ENCODE results near the gene SYT15B.
"Not testable (repeated sequence)": the region's sequence is repeated elsewhere in the genome, so short reads cannot be mapped to it uniquely, and the experiment has no call there.

SYT15B gene

GRCh38 chr10:47763554-47764175 is at the start of gene SYT15B:
Gene SYT15B, minus strand, starts transcription at chr10:47763592. Its CDS starts 952 bp downstream, at chr10:47762640.
- DNase-seq: not testable (repeated sequence)

GRCh38 chr10:47779590-47779989 is 16.2 kb upstream of the SYT15B start:
- DNase-seq: not testable (repeated sequence)

GRCh38 chr10:47775361-47776231 is 12.2 kb upstream of the SYT15B start:
- DNase-seq: peak in 1 of 2 experiments; percentile 42

GRCh38 chr10:47770745-47771144 is 7.4 kb upstream of the SYT15B start:
- not testable (repeated sequence) for DNase-seq

GRCh38 chr10:47768578-47769115 is 5.3 kb upstream of the SYT15B start:
- not testable (repeated sequence) for DNase-seq

GRCh38 chr10:47768085-47768484 is 4.7 kb upstream of the SYT15B start:
- DNase-seq: not testable (repeated sequence)

GRCh38 chr10:47767236-47767635 is 3.8 kb upstream of the SYT15B start:
- not testable (repeated sequence) for DNase-seq

GRCh38 chr10:47765232-47765631 is 1.8 kb upstream of the SYT15B start:
- not testable (repeated sequence) for DNase-seq

- not testable (repeated sequence) for DNase-seq
These were observed 478 bp downstream of the SYT15B start for GRCh38 chr10:47762674-47763553.

- not testable (repeated sequence) for DNase-seq
These were observed 4.5 kb downstream of the SYT15B start for GRCh38 chr10:47758855-47759254.

- not testable (repeated sequence) for DNase-seq
These were observed 7.2 kb downstream of the SYT15B start for GRCh38 chr10:47756169-47756568.

GRCh38 chr10:47753871-47754270 is 9.5 kb downstream of the SYT15B start:
- not testable (repeated sequence) for DNase-seq

- not testable (repeated sequence) for DNase-seq
These were observed 10.2 kb downstream of the SYT15B start for GRCh38 chr10:47753176-47753575.

- not testable (repeated sequence) for DNase-seq
These were observed 11.6 kb downstream of the SYT15B start for GRCh38 chr10:47751821-47752220.

GRCh38 chr10:47750360-47750759 is 13.0 kb downstream of the SYT15B start:
- not testable (repeated sequence) for DNase-seq

- DNase-seq: not testable (repeated sequence)
These were observed 16.5 kb downstream of the SYT15B start for GRCh38 chr10:47746780-47747376.

- not testable (repeated sequence) for DNase-seq
These were observed 18.5 kb downstream of the SYT15B start for GRCh38 chr10:47744881-47745280.

GRCh38 chr10:47743611-47744550 is 19.5 kb downstream of the SYT15B start:
- not testable (repeated sequence) for DNase-seq

- not testable (repeated sequence) for DNase-seq
These were observed 22.5 kb downstream of the SYT15B start for GRCh38 chr10:47740868-47741267.

GRCh38 chr10:47730911-47731310 is 32.5 kb downstream of the SYT15B start:
- not testable (repeated sequence) for DNase-seq

GRCh38 chr10:47725740-47726139 is 37.7 kb downstream of the SYT15B start:
- not testable (repeated sequence) for DNase-seq

Measured in SW 1271 (cell line).